K562 (cell line): ENCODE results near the gene CFAP92.

Experiments used
- EZH2 ChIP-seq: IDR thresholded peaks from 2 replicates; pipeline ENCODE4 v1.6.1; 2012; ENCODE audit warnings: low read depth, mild to moderate bottlenecking, inconsistent platforms, low read length, borderline replicate concordance
- JUNB ChIP-seq: fragments of 450-650 bp; formaldehyde crosslinking; conservative IDR thresholded peaks from 2 replicates; pipeline ENCODE4 v1.4.0; 2020; ENCODE audit warnings: mild to moderate bottlenecking
- ZNF766 ChIP-seq: fragments of 200-800 bp; sonication (Bioruptor generic); conservative IDR thresholded peaks from 2 replicates; pipeline ENCODE4 v1.6.1; 2016; ENCODE audit warnings: missing genetic modification characterization, missing compliant biosample characterization
- TF ChIP-seq, protein P1 (sequence below): fragments of 450-650 bp; IDR thresholded peaks from 2 replicates; pipeline ENCODE4 v1.6.1; 2018; ENCODE audit not compliant: partially characterized antibody
- TF ChIP-seq, protein P2 (sequence below), 3 experiments: IDR thresholded peaks in 2 of 3; conservative IDR thresholded peaks in 1 of 3; 2 replicates each; pipeline ENCODE4 v1.5.1; 2011 to 2012; ENCODE audit warnings: low read length in 3 of 3, mild to moderate bottlenecking in 3 of 3, control low read depth in 2 of 3, improper control_type of control experiment in 1 of 3, inconsistent platforms in 1 of 3, low read depth in 1 of 3, mixed read lengths in 1 of 3, moderate library complexity in 1 of 3; ENCODE audit not compliant: insufficient read depth in 2 of 3
- TF ChIP-seq, protein P3 (sequence below), 2 experiments: fragments of 200-800 bp in 1 of 2; sonication (Bioruptor generic) in 1 of 2; sonication (generic) in 1 of 2; formaldehyde crosslinking in 1 of 2; IDR thresholded peaks in 1 of 2; conservative IDR thresholded peaks in 1 of 2; 2 replicates each; pipeline versions ENCODE4 v1.5.0 to v1.6.1; 2016 to 2020; ENCODE audit warnings: missing compliant biosample characterization in 1 of 2, missing genetic modification characterization in 1 of 2, missing genetic modification reagents in 1 of 2

DNA sequence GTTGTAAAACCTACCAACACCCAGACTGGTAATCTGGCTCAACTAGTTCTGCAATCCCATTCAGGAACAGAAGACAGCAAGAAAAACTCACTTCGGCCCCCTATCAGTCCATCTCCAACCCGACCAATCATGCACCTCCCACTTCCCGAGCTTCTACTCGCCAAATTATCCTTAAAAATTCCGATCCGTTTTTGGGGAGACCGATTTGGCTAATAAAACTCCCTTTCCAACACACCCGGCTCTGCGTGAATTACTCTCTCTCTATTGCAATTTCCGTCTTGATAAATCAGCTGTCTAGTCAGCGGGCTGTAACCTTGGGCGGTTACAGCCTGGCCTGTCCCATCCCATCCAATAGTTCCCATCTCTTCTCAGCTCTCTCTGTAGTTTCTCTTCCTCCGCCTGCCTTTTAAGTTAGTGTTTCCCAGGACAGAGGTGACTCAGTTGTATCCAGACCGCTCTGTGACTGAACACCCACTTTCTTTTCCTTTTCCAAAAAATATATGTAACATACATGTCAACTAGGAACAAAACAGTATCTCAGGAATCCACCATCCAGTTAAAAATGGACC lies 115.2 kb downstream of the CFAP92 start:
- TF ChIP-seq, protein P1, sequence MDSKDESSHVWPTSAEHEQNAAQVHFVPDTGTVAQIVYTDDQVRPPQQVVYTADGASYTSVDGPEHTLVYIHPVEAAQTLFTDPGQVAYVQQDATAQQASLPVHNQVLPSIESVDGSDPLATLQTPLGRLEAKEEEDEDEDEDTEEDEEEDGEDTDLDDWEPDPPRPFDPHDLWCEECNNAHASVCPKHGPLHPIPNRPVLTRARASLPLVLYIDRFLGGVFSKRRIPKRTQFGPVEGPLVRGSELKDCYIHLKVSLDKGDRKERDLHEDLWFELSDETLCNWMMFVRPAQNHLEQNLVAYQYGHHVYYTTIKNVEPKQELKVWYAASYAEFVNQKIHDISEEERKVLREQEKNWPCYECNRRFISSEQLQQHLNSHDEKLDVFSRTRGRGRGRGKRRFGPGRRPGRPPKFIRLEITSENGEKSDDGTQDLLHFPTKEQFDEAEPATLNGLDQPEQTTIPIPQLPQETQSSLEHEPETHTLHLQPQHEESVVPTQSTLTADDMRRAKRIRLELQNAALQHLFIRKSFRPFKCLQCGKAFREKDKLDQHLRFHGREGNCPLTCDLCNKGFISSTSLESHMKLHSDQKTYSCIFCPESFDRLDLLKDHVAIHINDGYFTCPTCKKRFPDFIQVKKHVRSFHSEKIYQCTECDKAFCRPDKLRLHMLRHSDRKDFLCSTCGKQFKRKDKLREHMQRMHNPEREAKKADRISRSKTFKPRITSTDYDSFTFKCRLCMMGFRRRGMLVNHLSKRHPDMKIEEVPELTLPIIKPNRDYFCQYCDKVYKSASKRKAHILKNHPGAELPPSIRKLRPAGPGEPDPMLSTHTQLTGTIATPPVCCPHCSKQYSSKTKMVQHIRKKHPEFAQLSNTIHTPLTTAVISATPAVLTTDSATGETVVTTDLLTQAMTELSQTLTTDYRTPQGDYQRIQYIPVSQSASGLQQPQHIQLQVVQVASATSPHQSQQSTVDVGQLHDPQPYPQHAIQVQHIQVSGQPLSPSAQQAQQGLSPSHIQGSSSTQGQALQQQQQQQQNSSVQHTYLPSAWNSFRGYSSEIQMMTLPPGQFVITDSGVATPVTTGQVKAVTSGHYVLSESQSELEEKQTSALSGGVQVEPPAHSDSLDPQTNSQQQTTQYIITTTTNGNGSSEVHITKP: peak; percentile 10
- no peak for TF ChIP-seq EZH2
- TF ChIP-seq, protein P2, sequence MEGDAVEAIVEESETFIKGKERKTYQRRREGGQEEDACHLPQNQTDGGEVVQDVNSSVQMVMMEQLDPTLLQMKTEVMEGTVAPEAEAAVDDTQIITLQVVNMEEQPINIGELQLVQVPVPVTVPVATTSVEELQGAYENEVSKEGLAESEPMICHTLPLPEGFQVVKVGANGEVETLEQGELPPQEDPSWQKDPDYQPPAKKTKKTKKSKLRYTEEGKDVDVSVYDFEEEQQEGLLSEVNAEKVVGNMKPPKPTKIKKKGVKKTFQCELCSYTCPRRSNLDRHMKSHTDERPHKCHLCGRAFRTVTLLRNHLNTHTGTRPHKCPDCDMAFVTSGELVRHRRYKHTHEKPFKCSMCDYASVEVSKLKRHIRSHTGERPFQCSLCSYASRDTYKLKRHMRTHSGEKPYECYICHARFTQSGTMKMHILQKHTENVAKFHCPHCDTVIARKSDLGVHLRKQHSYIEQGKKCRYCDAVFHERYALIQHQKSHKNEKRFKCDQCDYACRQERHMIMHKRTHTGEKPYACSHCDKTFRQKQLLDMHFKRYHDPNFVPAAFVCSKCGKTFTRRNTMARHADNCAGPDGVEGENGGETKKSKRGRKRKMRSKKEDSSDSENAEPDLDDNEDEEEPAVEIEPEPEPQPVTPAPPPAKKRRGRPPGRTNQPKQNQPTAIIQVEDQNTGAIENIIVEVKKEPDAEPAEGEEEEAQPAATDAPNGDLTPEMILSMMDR (IDR thresholded peaks at IDR 0.05 in 2 of 3, conservative IDR thresholded peaks at IDR 0.05 in 1 of 3; ENCODE audit: insufficient read depth in 2 of 3, low read depth in 1 of 3, low read length in 3 of 3): no peak
- TF ChIP-seq JUNB (CRISPR knock-in tag): no peak
- TF ChIP-seq ZNF766 (CRISPR knock-in tag): no peak
- TF ChIP-seq, protein P3, sequence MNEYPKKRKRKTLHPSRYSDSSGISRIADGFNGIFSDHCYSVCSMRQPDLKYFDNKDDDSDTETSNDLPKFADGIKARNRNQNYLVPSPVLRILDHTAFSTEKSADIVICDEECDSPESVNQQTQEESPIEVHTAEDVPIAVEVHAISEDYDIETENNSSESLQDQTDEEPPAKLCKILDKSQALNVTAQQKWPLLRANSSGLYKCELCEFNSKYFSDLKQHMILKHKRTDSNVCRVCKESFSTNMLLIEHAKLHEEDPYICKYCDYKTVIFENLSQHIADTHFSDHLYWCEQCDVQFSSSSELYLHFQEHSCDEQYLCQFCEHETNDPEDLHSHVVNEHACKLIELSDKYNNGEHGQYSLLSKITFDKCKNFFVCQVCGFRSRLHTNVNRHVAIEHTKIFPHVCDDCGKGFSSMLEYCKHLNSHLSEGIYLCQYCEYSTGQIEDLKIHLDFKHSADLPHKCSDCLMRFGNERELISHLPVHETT (CRISPR knock-in tag; conservative IDR thresholded peaks at IDR 0.05 in 1 of 2, IDR thresholded peaks at IDR 0.05 in 1 of 2): no peak
